ENCODE data around the gene NOTUM.

The NOTUM gene

GRCh38 chr17:81922566-81923301 is 38.3 kb downstream of the NOTUM start:
- Histone ChIP-seq H3K27ac (replicated peaks; ENCODE audit: low read length) (no peak overlapping the region), H3K9ac (ENCODE audit: low read depth, low read length, poor library complexity) (peak overlapping the region; percentile 80), H2BK12ac (ENCODE audit: low read length) (peak overlapping the region; percentile 30), H3K4me1 (ENCODE audit: control insufficient read depth in 2 of 2, insufficient read depth in 1 of 2, low read depth in 1 of 2, low read length in 2 of 2) (peaks cover 15 to 28% of the 10 kb centered on the region in 2 donors), H3K23ac (ENCODE audit: low read depth, low read length, poor library complexity) (peak overlapping the region; percentile 85), H3K79me1 (ENCODE audit: low read depth, low read length) (peaks cover 46% of the 10 kb centered on the region), H3K14ac (ENCODE audit: low read length) (peak overlapping the region; percentile 94), H2AFZ (ENCODE audit: low read length) (no peak overlapping the region), H2BK120ac (ENCODE audit: low read depth, low read length) (no peak overlapping the region), H3K27me3 (ENCODE audit: control insufficient read depth in 3 of 3, insufficient read depth in 3 of 3, low read depth in 1 of 3, low read length in 3 of 3) (no peaks in the 10 kb centered on the region), H2BK15ac (ENCODE audit: low read length) (peak overlapping the region; percentile 81), H2BK5ac (ENCODE audit: low read length) (peak overlapping the region; percentile 75), H3K18ac (ENCODE audit: low read length) (no peak overlapping the region), H2AK5ac (ENCODE audit: low read depth, low read length) (no peak overlapping the region), H4K8ac (ENCODE audit: low read depth, low read length) (peak overlapping the region; percentile 43), H3K4me2 (ENCODE audit: insufficient read depth, low read length, poor library complexity, severe bottlenecking) (peak overlapping the region; percentile 47), H3K36me3 (replicated peaks in 1 of 2; ENCODE audit: control insufficient read depth in 2 of 2, insufficient read depth in 2 of 2, low read length in 2 of 2) (peaks cover 17 to 36% of the 10 kb centered on the region in 2 donors), H3K9me3 (replicated peaks in 1 of 2; ENCODE audit: control insufficient read depth in 2 of 2, insufficient read depth in 1 of 2, low read depth in 1 of 2, low read length in 2 of 2) (peaks cover 0 to 3% of the 10 kb centered on the region in 2 donors), H4K91ac (ENCODE audit: low read depth, low read length, poor library complexity) (no peak overlapping the region), H3K4ac (ENCODE audit: low read length) (peak overlapping the region; percentile 66), H3K4me3 (ENCODE audit: low read length in 2 of 2) (no peak overlapping the region)
- no CpG with 5 or more reads among the region's 58 CpGs for WGBS, 2 donors (ENCODE audit: extremely low coverage in 2 of 2, insufficient read length in 2 of 2, insufficient replicate concordance in 1 of 2)
- no peak for DNase-seq (ENCODE audit: low spot score)

- Histone ChIP-seq H3K27ac (replicated peaks; ENCODE audit: low read length) (no peak overlapping the region), H2BK5ac (ENCODE audit: low read length) (no peak overlapping the region), H3K14ac (ENCODE audit: low read length) (no peak overlapping the region), H2AFZ (ENCODE audit: low read length) (no peak overlapping the region), H4K91ac (ENCODE audit: low read depth, low read length, poor library complexity) (no peak overlapping the region), H3K9ac (ENCODE audit: low read depth, low read length, poor library complexity) (peak overlapping the region; percentile 17), H2BK12ac (ENCODE audit: low read length) (no peak overlapping the region), H2BK15ac (ENCODE audit: low read length) (no peak overlapping the region), H3K9me3 (replicated peaks in 1 of 2; ENCODE audit: control insufficient read depth in 2 of 2, insufficient read depth in 1 of 2, low read depth in 1 of 2, low read length in 2 of 2) (peaks cover 0 to 3% of the 10 kb centered on the region in 2 donors), H3K36me3 (replicated peaks in 1 of 2; ENCODE audit: control insufficient read depth in 2 of 2, insufficient read depth in 2 of 2, low read length in 2 of 2) (peaks cover 17 to 36% of the 10 kb centered on the region in 2 donors), H3K79me1 (ENCODE audit: low read depth, low read length) (peaks cover 48% of the 10 kb centered on the region), H3K23ac (ENCODE audit: low read depth, low read length, poor library complexity) (no peak overlapping the region), H3K4me1 (ENCODE audit: control insufficient read depth in 2 of 2, insufficient read depth in 1 of 2, low read depth in 1 of 2, low read length in 2 of 2) (peaks cover 16 to 30% of the 10 kb centered on the region in 2 donors), H3K4ac (ENCODE audit: low read length) (no peak overlapping the region), H3K18ac (ENCODE audit: low read length) (no peak overlapping the region), H3K4me3 (ENCODE audit: low read length in 2 of 2) (no peak overlapping the region), H3K27me3 (ENCODE audit: control insufficient read depth in 3 of 3, insufficient read depth in 3 of 3, low read depth in 1 of 3, low read length in 3 of 3) (no peaks in the 10 kb centered on the region), H2AK5ac (ENCODE audit: low read depth, low read length) (no peak overlapping the region), H2BK120ac (ENCODE audit: low read depth, low read length) (no peak overlapping the region), H3K4me2 (ENCODE audit: insufficient read depth, low read length, poor library complexity, severe bottlenecking) (no peak overlapping the region), H4K8ac (ENCODE audit: low read depth, low read length) (no peak overlapping the region)
- no CpG with 5 or more reads among the region's 23 CpGs for WGBS, 2 donors (ENCODE audit: extremely low coverage in 2 of 2, insufficient read length in 2 of 2, insufficient replicate concordance in 1 of 2)
- DNase-seq (ENCODE audit: low spot score) = no peak
Measured at GRCh38 chr17:81921996-81922565, 38.9 kb downstream of the NOTUM start.

- no peak overlapping the region for H2BK12ac ChIP-seq (ENCODE audit: low read length)
- H3K23ac ChIP-seq (ENCODE audit: low read depth, low read length, poor library complexity) = no peak overlapping the region
- no peak overlapping the region for H3K4me2 ChIP-seq (ENCODE audit: insufficient read depth, low read length, poor library complexity, severe bottlenecking)
- H4K8ac ChIP-seq (ENCODE audit: low read depth, low read length) = peak overlapping the region; percentile 19
- no peak overlapping the region for H2AFZ ChIP-seq (ENCODE audit: low read length)
- peaks cover 0 to 3% of the 10 kb centered on the region in 2 donors for H3K9me3 ChIP-seq (replicated peaks in 1 of 2; ENCODE audit: control insufficient read depth in 2 of 2, insufficient read depth in 1 of 2, low read depth in 1 of 2, low read length in 2 of 2)
- H3K4ac ChIP-seq (ENCODE audit: low read length) = no peak overlapping the region
- H3K27ac ChIP-seq (replicated peaks; ENCODE audit: low read length) = no peak overlapping the region
- H3K4me3 ChIP-seq (ENCODE audit: low read length in 2 of 2) = no peak overlapping the region
- no peak overlapping the region for H3K14ac ChIP-seq (ENCODE audit: low read length)
- no peak overlapping the region for H2BK15ac ChIP-seq (ENCODE audit: low read length)
- H3K9ac ChIP-seq (ENCODE audit: low read depth, low read length, poor library complexity) = no peak overlapping the region
- H3K4me1 ChIP-seq (ENCODE audit: control insufficient read depth in 2 of 2, insufficient read depth in 1 of 2, low read depth in 1 of 2, low read length in 2 of 2) = peaks cover 22 to 31% of the 10 kb centered on the region in 2 donors
- DNase-seq (ENCODE audit: low spot score) = no peak
- H3K79me1 ChIP-seq (ENCODE audit: low read depth, low read length) = peaks cover 47% of the 10 kb centered on the region
- no peak overlapping the region for H3K18ac ChIP-seq (ENCODE audit: low read length)
- H3K36me3 ChIP-seq (replicated peaks in 1 of 2; ENCODE audit: control insufficient read depth in 2 of 2, insufficient read depth in 2 of 2, low read length in 2 of 2) = peaks cover 17 to 36% of the 10 kb centered on the region in 2 donors
- no CpG with 5 or more reads among the region's 3 CpGs for WGBS, 2 donors (ENCODE audit: extremely low coverage in 2 of 2, insufficient read length in 2 of 2, insufficient replicate concordance in 1 of 2)
- no peak overlapping the region for H2BK5ac ChIP-seq (ENCODE audit: low read length)
- H4K91ac ChIP-seq (ENCODE audit: low read depth, low read length, poor library complexity) = no peak overlapping the region
- H3K27me3 ChIP-seq (ENCODE audit: control insufficient read depth in 3 of 3, insufficient read depth in 3 of 3, low read depth in 1 of 3, low read length in 3 of 3) = no peaks in the 10 kb centered on the region
- no peak overlapping the region for H2BK120ac ChIP-seq (ENCODE audit: low read depth, low read length)
- no peak overlapping the region for H2AK5ac ChIP-seq (ENCODE audit: low read depth, low read length)
Measured at GRCh38 chr17:81921537-81921862, 39.5 kb downstream of the NOTUM start.
